ENCODE data around the gene PNMA6E.
"Not testable (repeated sequence)": the region's sequence is repeated elsewhere in the genome, so short reads cannot be mapped to it uniquely, and the experiment has no call there.

Gene PNMA6E

GRCh38 chrX:153409414-153410101, 8.4 kb upstream of the PNMA6E start:
- in situ Hi-C loops (cut with MboI; ENCODE audit: low sequenced_read_pairs), result no loop called here

- in situ Hi-C loops (cut with MboI; ENCODE audit: low sequenced_read_pairs), result no loop called here
Observed at GRCh38 chrX:153408871-153409351, 7.8 kb upstream of the PNMA6E start.

GRCh38 chrX:153408221-153408721, 7.1 kb upstream of the PNMA6E start:
- in situ Hi-C loops (cut with MboI; ENCODE audit: low sequenced_read_pairs), result no loop called here

GRCh38 chrX:153407736-153408135, 6.6 kb upstream of the PNMA6E start:
- in situ Hi-C loops (cut with MboI; ENCODE audit: low sequenced_read_pairs), result no loop called here

GRCh38 chrX:153406903-153407302, 5.8 kb upstream of the PNMA6E start:
- in situ Hi-C loops (cut with MboI; ENCODE audit: low sequenced_read_pairs), result no loop called here

- in situ Hi-C loops (cut with MboI; ENCODE audit: low sequenced_read_pairs), result no loop called here
Observed at GRCh38 chrX:153406011-153406410, 4.9 kb upstream of the PNMA6E start.

GRCh38 chrX:153405426-153405825, 4.3 kb upstream of the PNMA6E start:
- in situ Hi-C loops (cut with MboI; ENCODE audit: low sequenced_read_pairs), result no loop called here

GRCh38 chrX:153404333-153404732, 3.2 kb upstream of the PNMA6E start:
- in situ Hi-C loops (cut with MboI; ENCODE audit: low sequenced_read_pairs), result not testable (repeated sequence)

GRCh38 chrX:153400146-153401132, 711 bp downstream of the PNMA6E start:
- in situ Hi-C loops (cut with MboI; ENCODE audit: low sequenced_read_pairs), result no loop called here

GRCh38 chrX:153398275-153398960, 2.7 kb downstream of the PNMA6E start:
- in situ Hi-C loops (cut with MboI; ENCODE audit: low sequenced_read_pairs), result no loop called here

- in situ Hi-C loops (cut with MboI; ENCODE audit: low sequenced_read_pairs), result no loop called here
Observed at GRCh38 chrX:153397256-153397960, 3.7 kb downstream of the PNMA6E start.

- in situ Hi-C loops (cut with MboI; ENCODE audit: low sequenced_read_pairs), result no loop called here
Observed at GRCh38 chrX:153396320-153397195, 4.6 kb downstream of the PNMA6E start.

- in situ Hi-C loops (cut with MboI; ENCODE audit: low sequenced_read_pairs), result no loop called here
Observed at GRCh38 chrX:153395613-153396319, 5.4 kb downstream of the PNMA6E start.

GRCh38 chrX:153394612-153395011, 6.5 kb downstream of the PNMA6E start:
- in situ Hi-C loops (cut with MboI; ENCODE audit: low sequenced_read_pairs), result no loop called here

GRCh38 chrX:153392642-153393321, 8.4 kb downstream of the PNMA6E start:
- in situ Hi-C loops (cut with MboI; ENCODE audit: low sequenced_read_pairs), result no loop called here

- in situ Hi-C loops (cut with MboI; ENCODE audit: low sequenced_read_pairs), result not testable (repeated sequence)
Observed at GRCh38 chrX:153389460-153389768, 11.7 kb downstream of the PNMA6E start.

- in situ Hi-C loops (cut with MboI; ENCODE audit: low sequenced_read_pairs), result no loop called here
Observed at GRCh38 chrX:153388722-153389459, 12.3 kb downstream of the PNMA6E start.

All from HL-60/S4 treated with phorbol 12-myristate 13-acetate at 8.2 ng/mL for 4 days and 3 days (cell line).